ENCODE data around the gene OSBPL6. TPM values are rescaled to one million over a fixed set of nuclear protein-coding genes. Genes with fewer than 3 reads are reported as not detected.

Gene OSBPL6
- total RNA-seq, 1 experiment from 2014 or later = 11.6 TPM

DNA sequence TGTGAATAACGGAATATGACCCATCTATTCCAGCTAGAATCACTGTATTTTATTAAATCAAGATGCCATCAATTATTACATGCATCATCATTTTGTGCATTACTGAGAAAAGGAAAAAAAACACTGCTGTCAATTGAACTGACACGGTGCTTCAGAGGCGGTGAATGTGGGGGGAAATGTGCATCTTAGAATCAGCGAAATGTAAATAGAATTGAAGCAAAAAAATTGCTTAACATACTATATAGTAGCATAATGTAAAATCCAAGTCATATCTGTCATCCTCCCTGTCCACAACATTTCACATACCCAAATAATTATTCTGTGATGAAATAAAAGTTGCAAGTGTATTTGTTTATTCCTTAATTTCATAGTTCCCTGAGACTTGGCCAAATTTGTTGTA is 172.1 kb downstream of the OSBPL6 start:
- BruUV-seq (replicated peaks) = no TSS peak
- ChIA-PET CTCF (no interaction called here), RAD21 (ENCODE audit: low non-redundant PET in 1 of 2, low total read pairs in 2 of 2, uncharacterized antibody in 2 of 2, unreplicated experiment in 2 of 2) (no interaction called here), POLR2A (no interaction called here)
- no peaks in the 10 kb centered on the region for H3K79me2 ChIP-seq (ENCODE audit: insufficient read depth, low read length)
- no peak overlapping the region for H3K4me2 ChIP-seq (ENCODE audit: low read length)
- no peaks in the 10 kb centered on the region for H3K27me3 ChIP-seq (ENCODE audit: insufficient read depth, low read length)
- no peaks in the 10 kb centered on the region for H3K9me3 ChIP-seq (ENCODE audit: control insufficient read depth in 1 of 2, insufficient read depth in 1 of 2, low read depth in 1 of 2, low read length in 2 of 2)
- no peaks in the 10 kb centered on the region for H3K4me1 ChIP-seq (ENCODE audit: control insufficient read depth in 1 of 2, insufficient read depth in 2 of 2, low read length in 2 of 2)
- H3K36me3 ChIP-seq (ENCODE audit: control insufficient read depth in 1 of 2, insufficient read depth in 2 of 2, low read length in 2 of 2) = no peaks in the 10 kb centered on the region
- intact Hi-C loops (cut with micrococcal nuclease) = no loop called here
- H3K9ac ChIP-seq (ENCODE audit: low read length) = no peak overlapping the region
- H2AFZ ChIP-seq (ENCODE audit: low read depth, low read length, poor library complexity, severe bottlenecking) = no peak overlapping the region
- H3K27ac ChIP-seq (ENCODE audit: low read depth, low read length) = no peak overlapping the region
- H3K4me3 ChIP-seq (replicated peaks in 1 of 2; ENCODE audit: low read depth in 1 of 2, low read length in 2 of 2) = no peak overlapping the region
- no peaks in the 10 kb centered on the region for H4K20me1 ChIP-seq (ENCODE audit: insufficient read depth)
- DNase-seq (ENCODE audit: low read depth, low spot score) (no peak), ATAC-seq (no peak)
- TF ChIP-seq ZNF274 (IDR thresholded peaks at IDR 0.05; ENCODE audit: low read depth, low read length) = no peak
- no peak for TF ChIP-seq ZFX (IDR thresholded peaks at IDR 0.05)
- TF ChIP-seq SIN3A (IDR thresholded peaks at IDR 0.05; ENCODE audit: low read depth) = no peak
- H3K9me2 ChIP-seq (ENCODE audit: insufficient read depth) = no peaks in the 10 kb centered on the region

DNA sequence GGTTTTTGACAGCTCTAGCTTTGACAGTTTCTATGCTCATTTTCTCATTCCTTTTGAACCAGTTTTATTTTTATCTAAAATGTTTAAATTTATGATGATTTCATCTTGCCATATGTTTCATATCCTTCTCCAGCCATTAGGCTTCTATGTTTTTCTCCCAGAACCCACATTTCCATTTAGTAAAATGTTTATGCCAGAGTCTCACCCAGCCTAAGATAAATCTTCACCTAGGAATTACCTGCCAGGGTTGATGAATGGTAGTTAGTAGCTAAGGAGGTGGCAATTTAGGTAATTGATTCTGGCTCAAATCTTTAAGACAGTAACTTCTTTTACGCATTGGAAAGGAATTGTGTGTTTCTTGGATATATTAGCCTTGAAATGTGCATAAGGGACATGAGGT is 173.0 kb downstream of the OSBPL6 start:
- ChIA-PET CTCF (no interaction called here), RAD21 (ENCODE audit: low non-redundant PET in 1 of 2, low total read pairs in 2 of 2, uncharacterized antibody in 2 of 2, unreplicated experiment in 2 of 2) (no interaction called here), POLR2A (no interaction called here)
- BruUV-seq (replicated peaks) = no TSS peak
- Histone ChIP-seq H3K4me3 (replicated peaks in 1 of 2; ENCODE audit: low read depth in 1 of 2, low read length in 2 of 2) (no peak overlapping the region), H3K4me2 (ENCODE audit: low read length) (no peak overlapping the region), H3K27ac (ENCODE audit: low read depth, low read length) (no peak overlapping the region), H3K9me2 (ENCODE audit: insufficient read depth) (no peaks in the 10 kb centered on the region), H3K9ac (ENCODE audit: low read length) (no peak overlapping the region), H3K36me3 (ENCODE audit: control insufficient read depth in 1 of 2, insufficient read depth in 2 of 2, low read length in 2 of 2) (no peaks in the 10 kb centered on the region), H2AFZ (ENCODE audit: low read depth, low read length, poor library complexity, severe bottlenecking) (no peak overlapping the region), H3K4me1 (ENCODE audit: control insufficient read depth in 1 of 2, insufficient read depth in 2 of 2, low read length in 2 of 2) (no peaks in the 10 kb centered on the region), H4K20me1 (ENCODE audit: insufficient read depth) (no peaks in the 10 kb centered on the region), H3K27me3 (ENCODE audit: insufficient read depth, low read length) (no peaks in the 10 kb centered on the region), H3K79me2 (ENCODE audit: insufficient read depth, low read length) (no peaks in the 10 kb centered on the region), H3K9me3 (ENCODE audit: control insufficient read depth in 1 of 2, insufficient read depth in 1 of 2, low read depth in 1 of 2, low read length in 2 of 2) (no peaks in the 10 kb centered on the region)
- ATAC-seq = no peak
- no peak for DNase-seq (ENCODE audit: low read depth, low spot score)
- intact Hi-C loops (cut with micrococcal nuclease) = no loop called here
- TF ChIP-seq SRF (IDR thresholded peaks at IDR 0.05; ENCODE audit: low read depth) = no peak
- TF ChIP-seq ELF1 (IDR thresholded peaks at IDR 0.05; ENCODE audit: borderline replicate concordance, low read depth) = no peak
- TF ChIP-seq POLR2A (IDR thresholded peaks at IDR 0.05; ENCODE audit: borderline replicate concordance, extremely low read depth, insufficient read depth, insufficient read length) = no peak
- no peak for TF ChIP-seq EGR1 (IDR thresholded peaks at IDR 0.05; ENCODE audit: low read depth)
- TF ChIP-seq, protein P1, sequence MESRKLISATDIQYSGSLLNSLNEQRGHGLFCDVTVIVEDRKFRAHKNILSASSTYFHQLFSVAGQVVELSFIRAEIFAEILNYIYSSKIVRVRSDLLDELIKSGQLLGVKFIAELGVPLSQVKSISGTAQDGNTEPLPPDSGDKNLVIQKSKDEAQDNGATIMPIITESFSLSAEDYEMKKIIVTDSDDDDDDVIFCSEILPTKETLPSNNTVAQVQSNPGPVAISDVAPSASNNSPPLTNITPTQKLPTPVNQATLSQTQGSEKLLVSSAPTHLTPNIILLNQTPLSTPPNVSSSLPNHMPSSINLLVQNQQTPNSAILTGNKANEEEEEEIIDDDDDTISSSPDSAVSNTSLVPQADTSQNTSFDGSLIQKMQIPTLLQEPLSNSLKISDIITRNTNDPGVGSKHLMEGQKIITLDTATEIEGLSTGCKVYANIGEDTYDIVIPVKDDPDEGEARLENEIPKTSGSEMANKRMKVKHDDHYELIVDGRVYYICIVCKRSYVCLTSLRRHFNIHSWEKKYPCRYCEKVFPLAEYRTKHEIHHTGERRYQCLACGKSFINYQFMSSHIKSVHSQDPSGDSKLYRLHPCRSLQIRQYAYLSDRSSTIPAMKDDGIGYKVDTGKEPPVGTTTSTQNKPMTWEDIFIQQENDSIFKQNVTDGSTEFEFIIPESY (IDR thresholded peaks at IDR 0.05; ENCODE audit: extremely low read depth, insufficient replicate concordance, low read length) = no peak
- TF ChIP-seq ATF3 (IDR thresholded peaks at IDR 0.05) = no peak
- TF ChIP-seq EZH2 (IDR thresholded peaks at IDR 0.05) = no peak
- TF ChIP-seq POLR2AphosphoS5 (IDR thresholded peaks at IDR 0.05; ENCODE audit: low read depth, low read length) = no peak
- no peak for TF ChIP-seq CEBPB (IDR thresholded peaks at IDR 0.05; ENCODE audit: low read depth)
- no peak for TF ChIP-seq JUND (IDR thresholded peaks at IDR 0.05)
- no peak for TF ChIP-seq ZNF274 (IDR thresholded peaks at IDR 0.05; ENCODE audit: low read depth, low read length)
- no peak for TF ChIP-seq RAD21 (IDR thresholded peaks at IDR 0.05; ENCODE audit: low read depth)
- no peak for TF ChIP-seq MAX (IDR thresholded peaks at IDR 0.05)
- TF ChIP-seq EZH2phosphoT487 (IDR thresholded peaks at IDR 0.05; ENCODE audit: borderline replicate concordance) = no peak
- no peak for TF ChIP-seq TCF7L2 (IDR thresholded peaks at IDR 0.05; ENCODE audit: borderline replicate concordance, extremely low read depth, insufficient read depth, insufficient read length)
- no peak for TF ChIP-seq CBX3 (IDR thresholded peaks at IDR 0.05; ENCODE audit: low read depth)

Measured in HCT116 (cell line).